ENCODE data around the gene STAG2.

GRCh38 chrX:124035657-124036056 lies 74.2 kb downstream of the STAG2 start:
- TF ChIP-seq POLR2AphosphoS5 (IDR thresholded peaks at IDR 0.05; ENCODE audit: low read depth, low read length) (no peak), POLR2A (IDR thresholded peaks at IDR 0.05; ENCODE audit: low read depth, low read length) (no peak), TAF1 (IDR thresholded peaks at IDR 0.05; ENCODE audit: borderline replicate concordance, low read depth, low read length) (no peak)
